Measurements from ENCODE around the gene OSBP2.

OSBP2 gene

DNA sequence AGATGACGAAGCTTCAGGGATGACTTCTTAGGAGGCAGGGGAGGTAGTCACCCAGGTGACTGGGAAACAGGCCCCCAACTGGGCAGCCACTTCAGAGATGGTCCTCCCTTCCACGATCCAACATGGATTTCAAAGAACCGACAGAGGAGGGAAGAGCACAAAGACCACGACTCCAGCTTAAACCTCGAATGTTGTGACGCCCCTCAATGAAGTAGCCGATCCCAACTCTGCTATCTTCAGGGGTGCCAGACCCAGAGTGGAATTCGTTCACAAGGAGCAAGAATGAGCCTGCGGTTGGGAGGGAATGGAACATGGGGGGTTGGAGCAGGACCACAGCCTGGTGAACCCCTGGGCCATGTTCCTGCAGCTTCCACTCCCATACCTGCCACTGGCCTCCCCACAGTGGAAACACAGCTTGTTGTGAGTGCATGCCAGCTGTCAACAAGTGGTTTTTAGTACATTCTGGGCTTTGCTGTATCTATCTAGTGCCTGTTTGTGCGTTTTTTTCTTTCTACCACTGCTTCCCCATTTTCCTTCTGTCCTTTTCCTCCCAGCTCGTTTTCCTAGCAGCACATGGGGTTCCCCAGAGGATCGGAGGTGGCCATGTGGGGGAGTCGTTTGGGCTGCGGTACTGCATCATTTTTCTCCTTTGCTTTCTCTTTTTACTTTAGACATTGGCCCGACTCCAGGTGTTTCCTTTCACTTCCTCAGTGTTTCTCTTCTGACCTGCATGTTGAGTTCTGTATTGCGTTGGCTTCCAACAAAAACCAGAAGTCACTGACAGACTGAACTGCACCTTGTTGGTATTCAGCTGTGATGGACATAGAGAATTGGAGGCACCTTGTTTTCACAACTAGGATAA lies 208.1 kb downstream of the OSBP2 start:
- Histone ChIP-seq H3K4me1 (ENCODE audit: insufficient read depth, low read length) (no peaks in the 10 kb centered on the region), H3K4me3 (ENCODE audit: low read depth in 1 of 2, low read length in 2 of 2) (no peak overlapping the region), H3K9me3 (ENCODE audit: low read length) (no peaks in the 10 kb centered on the region), H3K27ac (ENCODE audit: low read depth, low read length) (no peak overlapping the region), H3K9ac (ENCODE audit: low read length) (no peak overlapping the region), H3K27me3 (ENCODE audit: control insufficient read depth in 1 of 2, insufficient read depth in 2 of 2, low read length in 2 of 2) (no peaks in the 10 kb centered on the region), H3K36me3 (ENCODE audit: insufficient read depth, low read length) (no peaks in the 10 kb centered on the region)

DNA sequence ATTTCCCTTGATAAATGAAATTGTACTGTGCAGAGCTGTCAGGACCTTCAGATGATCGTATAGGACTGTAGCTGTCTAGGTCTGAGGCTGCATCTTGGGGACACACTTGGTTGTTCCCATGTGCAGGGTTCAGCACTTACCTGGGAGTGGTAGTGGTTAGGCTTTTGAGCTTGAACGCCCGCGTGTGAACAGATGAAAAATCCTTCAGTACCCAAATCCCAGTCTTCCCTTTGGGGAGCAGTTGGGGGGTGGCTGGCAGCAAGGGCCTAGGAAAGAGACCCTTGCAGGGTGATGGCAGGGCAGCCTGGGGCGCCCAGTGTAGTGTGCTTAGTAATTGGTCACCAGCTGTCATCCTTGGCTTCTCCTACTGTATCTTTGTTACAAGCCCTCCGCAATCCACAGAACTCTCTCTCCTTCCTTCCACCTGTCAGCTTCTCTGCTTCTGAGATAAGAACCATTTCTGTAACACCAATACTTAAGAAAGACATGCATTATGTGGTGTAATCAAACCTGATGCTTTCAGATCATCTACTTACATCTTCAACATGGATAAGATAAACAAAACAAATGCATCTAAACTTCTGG lies 209.3 kb downstream of the OSBP2 start:
- no peaks in the 10 kb centered on the region for H3K9me3 ChIP-seq (ENCODE audit: low read length)
- no peak overlapping the region for H3K4me3 ChIP-seq (ENCODE audit: low read depth in 1 of 2, low read length in 2 of 2)
- H3K4me1 ChIP-seq (ENCODE audit: insufficient read depth, low read length) = no peaks in the 10 kb centered on the region
- H3K9ac ChIP-seq (ENCODE audit: low read length) = no peak overlapping the region
- no peak overlapping the region for H3K27ac ChIP-seq (ENCODE audit: low read depth, low read length)
- H3K36me3 ChIP-seq (ENCODE audit: insufficient read depth, low read length) = no peaks in the 10 kb centered on the region
- no peaks in the 10 kb centered on the region for H3K27me3 ChIP-seq (ENCODE audit: control insufficient read depth in 1 of 2, insufficient read depth in 2 of 2, low read length in 2 of 2)

DNA sequence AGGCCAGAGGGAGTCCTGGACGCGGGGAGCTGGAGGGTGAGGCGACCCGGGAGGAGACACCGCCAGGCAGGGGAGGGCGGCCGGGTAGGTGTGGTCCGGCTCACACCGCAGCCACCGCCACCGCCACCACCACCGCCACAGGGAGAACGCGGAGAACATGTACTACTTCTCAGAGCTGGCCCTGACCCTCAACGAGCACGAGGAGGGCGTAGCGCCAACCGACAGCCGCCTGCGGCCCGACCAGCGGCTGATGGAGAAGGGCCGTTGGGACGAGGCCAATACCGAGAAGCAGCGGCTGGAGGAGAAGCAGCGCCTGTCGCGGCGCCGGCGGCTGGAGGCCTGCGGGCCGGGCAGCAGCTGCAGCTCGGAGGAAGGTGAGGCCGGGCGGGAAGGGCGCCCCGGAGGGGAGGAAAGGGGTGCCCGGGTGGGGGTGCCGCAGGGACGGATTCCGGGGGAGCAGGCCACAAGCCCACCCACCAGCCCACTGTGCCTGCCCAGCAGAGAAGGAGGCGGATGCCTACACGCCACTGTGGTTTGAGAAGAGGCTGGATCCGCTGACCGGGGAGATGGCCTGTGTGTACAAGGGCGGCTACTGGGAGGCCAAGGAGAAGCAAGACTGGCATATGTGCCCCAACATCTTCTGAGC lies 211.1 kb downstream of the OSBP2 start:
- H3K27ac ChIP-seq (ENCODE audit: low read depth, low read length) = no peak overlapping the region

DNA sequence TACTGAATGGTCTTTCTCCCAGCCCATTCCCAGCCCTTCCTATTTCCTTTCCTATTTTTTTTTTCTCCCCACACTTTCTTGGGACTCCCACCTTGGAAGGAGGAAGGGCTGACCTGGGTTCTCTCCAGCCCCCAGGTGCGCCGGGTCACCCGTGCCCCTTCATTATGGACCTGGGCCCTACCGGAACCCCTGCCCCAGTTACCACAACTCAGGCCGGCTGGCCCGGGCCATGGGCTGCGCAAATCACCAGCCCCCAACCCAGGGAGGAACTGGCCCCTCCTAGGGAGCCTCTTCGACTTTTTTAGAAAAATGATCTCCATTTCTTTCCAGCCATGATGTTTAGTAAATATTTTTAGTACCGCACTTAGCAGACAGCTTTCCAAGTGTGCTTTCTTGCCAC lies 211.7 kb downstream of the OSBP2 start:
- H3K4me3 ChIP-seq (ENCODE audit: low read depth in 1 of 2, low read length in 2 of 2) = no peak overlapping the region
- H3K36me3 ChIP-seq (ENCODE audit: insufficient read depth, low read length) = no peaks in the 10 kb centered on the region
- no peaks in the 10 kb centered on the region for H3K9me3 ChIP-seq (ENCODE audit: low read length)
- H3K27ac ChIP-seq (ENCODE audit: low read depth, low read length) = no peak overlapping the region
- no peak overlapping the region for H3K9ac ChIP-seq (ENCODE audit: low read length)
- no peaks in the 10 kb centered on the region for H3K27me3 ChIP-seq (ENCODE audit: control insufficient read depth in 1 of 2, insufficient read depth in 2 of 2, low read length in 2 of 2)
- H3K4me1 ChIP-seq (ENCODE audit: insufficient read depth, low read length) = no peaks in the 10 kb centered on the region

More for the DNA sequence above, 211.1 kb downstream of the OSBP2 start:
- Histone ChIP-seq H3K36me3 (ENCODE audit: insufficient read depth, low read length) (no peaks in the 10 kb centered on the region), H3K27me3 (ENCODE audit: control insufficient read depth in 1 of 2, insufficient read depth in 2 of 2, low read length in 2 of 2) (no peaks in the 10 kb centered on the region), H3K4me3 (ENCODE audit: low read depth in 1 of 2, low read length in 2 of 2) (no peak overlapping the region), H3K9me3 (ENCODE audit: low read length) (no peaks in the 10 kb centered on the region), H3K4me1 (ENCODE audit: insufficient read depth, low read length) (no peaks in the 10 kb centered on the region), H3K9ac (ENCODE audit: low read length) (no peak overlapping the region)

DNA sequence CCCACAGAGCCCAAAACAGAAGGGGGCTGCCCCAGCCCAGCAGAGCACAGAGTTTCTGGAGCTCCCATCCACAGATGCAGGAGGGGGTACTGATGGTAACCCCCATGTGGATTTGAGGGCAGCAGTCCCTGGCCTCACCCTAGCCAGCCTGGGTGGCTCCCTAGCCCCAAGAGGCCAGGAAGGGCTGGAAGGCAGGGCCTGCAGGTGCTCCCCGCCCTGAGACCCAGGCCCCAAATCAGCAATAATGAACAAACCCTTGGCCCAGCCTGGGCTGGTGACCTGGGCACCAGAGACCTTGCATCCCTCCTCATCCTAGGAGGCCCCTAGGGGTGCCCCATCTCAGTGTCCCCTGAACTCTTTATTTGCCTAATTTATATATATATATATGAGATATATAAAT lies 212.3 kb downstream of the OSBP2 start:
- Histone ChIP-seq H3K4me1 (ENCODE audit: insufficient read depth, low read length) (no peaks in the 10 kb centered on the region), H3K9ac (ENCODE audit: low read length) (no peak overlapping the region), H3K36me3 (ENCODE audit: insufficient read depth, low read length) (no peaks in the 10 kb centered on the region), H3K27ac (ENCODE audit: low read depth, low read length) (no peak overlapping the region), H3K27me3 (ENCODE audit: control insufficient read depth in 1 of 2, insufficient read depth in 2 of 2, low read length in 2 of 2) (no peaks in the 10 kb centered on the region), H3K9me3 (ENCODE audit: low read length) (no peaks in the 10 kb centered on the region), H3K4me3 (ENCODE audit: low read depth in 1 of 2, low read length in 2 of 2) (no peak overlapping the region)

DNA sequence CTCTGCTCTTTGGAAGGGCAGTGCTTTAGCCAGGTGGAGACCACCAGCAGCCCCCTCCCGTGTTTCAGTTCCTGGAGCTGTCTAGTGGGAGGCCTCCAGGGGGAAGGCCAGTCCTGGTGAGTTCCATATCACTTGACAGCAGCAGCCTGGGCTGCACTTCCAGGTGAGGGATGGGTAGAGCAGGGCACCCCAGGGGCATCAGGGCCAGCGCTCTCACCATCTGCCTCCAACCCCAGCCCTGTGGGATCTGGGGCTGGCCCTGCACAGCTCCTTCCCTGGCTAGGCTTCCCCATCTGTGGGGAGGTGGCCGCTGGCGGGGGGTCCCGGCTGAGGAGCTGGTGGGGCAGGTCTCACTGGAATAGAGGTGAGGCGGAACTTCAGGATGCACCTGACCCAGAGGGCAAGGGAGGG lies 213.4 kb downstream of the OSBP2 start:
- no peaks in the 10 kb centered on the region for H3K36me3 ChIP-seq (ENCODE audit: insufficient read depth, low read length)
- no peaks in the 10 kb centered on the region for H3K9me3 ChIP-seq (ENCODE audit: low read length)
- H3K27me3 ChIP-seq (ENCODE audit: control insufficient read depth in 1 of 2, insufficient read depth in 2 of 2, low read length in 2 of 2) = no peaks in the 10 kb centered on the region
- no peak overlapping the region for H3K4me3 ChIP-seq (ENCODE audit: low read depth in 1 of 2, low read length in 2 of 2)
- no peaks in the 10 kb centered on the region for H3K4me1 ChIP-seq (ENCODE audit: insufficient read depth, low read length)
- H3K9ac ChIP-seq (ENCODE audit: low read length) = no peak overlapping the region
- no peak overlapping the region for H3K27ac ChIP-seq (ENCODE audit: low read depth, low read length)

DNA sequence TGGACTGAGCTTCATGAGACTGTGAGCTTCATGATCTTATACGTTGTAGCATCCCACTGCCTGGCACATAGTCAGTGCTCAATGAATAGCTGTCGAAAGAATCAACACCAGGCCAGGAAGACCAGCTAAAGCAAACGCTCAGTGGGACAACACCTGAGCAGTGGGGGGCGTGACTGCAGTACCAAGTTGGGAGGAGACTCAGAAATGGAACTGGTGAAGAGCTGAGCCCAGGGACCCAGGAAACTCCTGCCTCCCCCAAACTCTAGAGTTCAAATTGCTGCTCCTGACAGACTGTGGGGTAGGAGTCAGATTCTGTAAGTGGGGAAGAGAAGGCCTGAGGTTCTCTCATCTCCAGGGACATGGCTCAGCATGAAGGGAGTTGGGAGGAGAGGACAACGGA lies 214.6 kb downstream of the OSBP2 start:
- Histone ChIP-seq H3K9me3 (ENCODE audit: low read length) (no peaks in the 10 kb centered on the region), H3K36me3 (ENCODE audit: insufficient read depth, low read length) (no peaks in the 10 kb centered on the region), H3K27me3 (ENCODE audit: control insufficient read depth in 1 of 2, insufficient read depth in 2 of 2, low read length in 2 of 2) (no peaks in the 10 kb centered on the region), H3K4me1 (ENCODE audit: insufficient read depth, low read length) (no peaks in the 10 kb centered on the region), H3K27ac (ENCODE audit: low read depth, low read length) (no peak overlapping the region), H3K9ac (ENCODE audit: low read length) (no peak overlapping the region), H3K4me3 (ENCODE audit: low read depth in 1 of 2, low read length in 2 of 2) (no peak overlapping the region)

DNA sequence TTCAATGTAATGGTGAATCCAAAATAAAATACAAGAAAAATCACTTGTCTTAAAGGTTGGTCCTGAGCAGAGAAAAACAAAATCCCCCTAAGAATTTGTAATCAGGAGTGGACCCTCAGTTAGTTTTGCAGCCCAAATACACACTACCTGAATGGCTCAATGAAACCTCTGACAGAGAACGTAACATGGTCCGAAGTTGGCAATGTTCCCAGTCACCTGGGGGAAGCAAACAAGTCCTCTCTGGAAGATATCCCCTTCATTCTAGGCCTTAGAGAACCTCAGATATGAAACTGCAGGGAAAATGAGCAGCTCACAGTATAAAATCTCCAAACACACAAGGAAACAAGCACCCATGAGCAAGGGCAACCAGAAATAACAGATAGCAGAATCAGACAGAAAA lies 215.7 kb downstream of the OSBP2 start:
- Histone ChIP-seq H3K36me3 (ENCODE audit: insufficient read depth, low read length) (no peaks in the 10 kb centered on the region), H3K27me3 (ENCODE audit: control insufficient read depth in 1 of 2, insufficient read depth in 2 of 2, low read length in 2 of 2) (no peaks in the 10 kb centered on the region), H3K4me3 (ENCODE audit: low read depth in 1 of 2, low read length in 2 of 2) (no peak overlapping the region), H3K4me1 (ENCODE audit: insufficient read depth, low read length) (no peaks in the 10 kb centered on the region), H3K27ac (ENCODE audit: low read depth, low read length) (no peak overlapping the region), H3K9ac (ENCODE audit: low read length) (no peak overlapping the region), H3K9me3 (ENCODE audit: low read length) (no peaks in the 10 kb centered on the region)

DNA sequence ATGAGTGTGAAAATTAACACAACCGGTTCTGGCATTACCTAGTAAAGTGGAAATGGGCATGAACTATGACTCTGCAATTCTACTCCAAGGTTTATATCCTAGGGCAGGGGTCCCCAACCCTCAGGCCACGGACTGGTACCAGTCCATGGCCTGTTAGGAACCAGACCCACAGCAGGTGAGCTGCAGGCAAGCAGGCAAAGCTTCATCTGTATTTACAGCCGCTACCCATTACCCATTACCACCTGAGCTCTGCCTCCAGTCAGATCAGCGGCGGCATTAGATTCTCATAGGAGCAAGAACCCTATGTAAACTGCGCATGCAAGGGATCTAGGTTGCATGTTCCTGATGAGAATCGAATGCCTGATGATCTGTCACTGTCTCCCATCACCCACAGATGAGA lies 224.1 kb downstream of the OSBP2 start:
- Histone ChIP-seq H3K27me3 (ENCODE audit: control insufficient read depth in 1 of 2, insufficient read depth in 2 of 2, low read length in 2 of 2) (no peaks in the 10 kb centered on the region), H3K4me1 (ENCODE audit: insufficient read depth, low read length) (peaks cover 13% of the 10 kb centered on the region), H3K36me3 (ENCODE audit: insufficient read depth, low read length) (no peaks in the 10 kb centered on the region), H3K27ac (ENCODE audit: low read depth, low read length) (no peak overlapping the region), H3K9me3 (ENCODE audit: low read length) (peaks cover 6% of the 10 kb centered on the region), H3K9ac (ENCODE audit: low read length) (no peak overlapping the region), H3K4me3 (ENCODE audit: low read depth in 1 of 2, low read length in 2 of 2) (no peak overlapping the region)

DNA sequence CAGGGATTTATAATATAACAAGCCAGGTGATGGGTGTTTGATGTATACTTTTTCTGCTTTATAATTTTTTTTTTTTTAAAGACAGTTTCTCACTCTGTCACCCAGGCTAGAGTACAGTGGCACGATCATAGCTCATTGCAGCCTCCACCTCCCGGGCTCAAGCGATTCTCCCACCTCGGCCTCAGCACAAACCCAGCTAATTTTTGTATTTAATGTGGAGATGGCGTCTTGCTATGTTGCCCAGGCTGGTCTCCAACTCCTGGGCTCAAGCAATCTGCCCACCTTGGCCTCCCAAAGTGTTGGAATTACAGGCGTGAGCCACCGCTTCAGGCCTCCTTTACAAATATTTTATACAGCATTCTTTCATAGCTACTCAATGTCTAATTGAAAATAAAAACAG lies 225.3 kb downstream of the OSBP2 start:
- H3K27me3 ChIP-seq (ENCODE audit: control insufficient read depth in 1 of 2, insufficient read depth in 2 of 2, low read length in 2 of 2) = no peaks in the 10 kb centered on the region
- peaks cover 13% of the 10 kb centered on the region for H3K4me1 ChIP-seq (ENCODE audit: insufficient read depth, low read length)
- H3K4me3 ChIP-seq (ENCODE audit: low read depth in 1 of 2, low read length in 2 of 2) = no peak overlapping the region
- no peak overlapping the region for H3K9ac ChIP-seq (ENCODE audit: low read length)
- no peak overlapping the region for H3K27ac ChIP-seq (ENCODE audit: low read depth, low read length)
- H3K36me3 ChIP-seq (ENCODE audit: insufficient read depth, low read length) = no peaks in the 10 kb centered on the region
- peaks cover 6% of the 10 kb centered on the region for H3K9me3 ChIP-seq (ENCODE audit: low read length)

DNA sequence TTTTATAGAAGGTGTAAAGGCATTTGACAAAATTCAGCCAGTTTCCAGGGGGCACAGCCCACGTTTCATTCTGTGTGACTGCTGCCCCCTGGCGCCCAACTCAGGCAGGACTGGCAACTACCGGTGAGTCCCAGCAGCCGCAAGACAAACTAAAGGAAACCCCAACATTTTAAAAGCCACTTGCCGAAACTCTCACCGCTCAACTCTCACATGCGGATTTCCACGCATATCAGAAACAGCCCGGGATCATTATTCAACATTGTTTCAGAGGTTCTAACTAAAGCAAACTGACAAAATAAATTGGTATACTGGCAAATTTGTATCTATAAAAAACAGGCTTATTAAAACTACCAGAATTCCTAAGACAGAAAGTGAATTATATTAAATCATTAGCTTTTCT lies 225.7 kb downstream of the OSBP2 start:
- Histone ChIP-seq H3K4me3 (ENCODE audit: low read depth in 1 of 2, low read length in 2 of 2) (no peak overlapping the region), H3K9ac (ENCODE audit: low read length) (no peak overlapping the region)

More for the DNA sequence above, 225.7 kb downstream of the OSBP2 start:
- H3K36me3 ChIP-seq (ENCODE audit: insufficient read depth, low read length) = peaks cover 2% of the 10 kb centered on the region
- no peaks in the 10 kb centered on the region for H3K27me3 ChIP-seq (ENCODE audit: control insufficient read depth in 1 of 2, insufficient read depth in 2 of 2, low read length in 2 of 2)
- no peak overlapping the region for H3K27ac ChIP-seq (ENCODE audit: low read depth, low read length)
- peaks cover 5% of the 10 kb centered on the region for H3K9me3 ChIP-seq (ENCODE audit: low read length)
- peaks cover 13% of the 10 kb centered on the region for H3K4me1 ChIP-seq (ENCODE audit: insufficient read depth, low read length)
